Activated naive CD4-positive, alpha-beta T cell treated with anti-CD3 and anti-CD28 coated beads for 36 hours (primary cell): Measurements from ENCODE around the gene UBN1. TPM values are rescaled to one million over a fixed set of nuclear protein-coding genes. Genes with fewer than 3 reads are reported as not detected.

Experiments used
- CTCF ChIA-PET: fragments of 350-600 bp; sonication (Branson Sonifier 250); formaldehyde crosslinking; loops from one replicate; lab custom pipeline; 2021; ENCODE audit warnings: antibody characterized with exemption; lab: Charles Lee
- DNase-seq: peaks from one replicate; pipeline ENCODE4 v3.0.0-alpha.2; 2020
- H3K27ac Mint-ChIP-seq: one replicate; pipeline ENCODE4 v1.8.0; 2021; ENCODE audit warnings: mild to moderate bottlenecking, mixed read lengths
- H3K27me3 Mint-ChIP-seq: one replicate; pipeline ENCODE4 v1.8.0; 2021; ENCODE audit warnings: low read depth, mixed read lengths
- H3K36me3 Mint-ChIP-seq: one replicate; pipeline ENCODE4 v1.8.0; 2021; ENCODE audit warnings: low read depth, mixed read lengths
- H3K4me1 Mint-ChIP-seq: one replicate; pipeline ENCODE4 v1.8.0; 2021; ENCODE audit warnings: low read depth, mixed read lengths
- H3K4me3 Mint-ChIP-seq: one replicate; pipeline ENCODE4 v1.8.0; 2021; ENCODE audit warnings: mild to moderate bottlenecking, moderate library complexity, mixed read lengths
- H3K9me3 Mint-ChIP-seq: one replicate; pipeline ENCODE4 v1.8.0; 2021; ENCODE audit warnings: mixed read lengths
- intact Hi-C: fragments of 100-400 bp; cut with micrococcal nuclease; formaldehyde crosslinking; loops from one replicate; pipeline ENCODE4 v1.15.1; 2023
- total RNA-seq, 2 experiments: library from RNA; stranded (reverse); gene quantifications; one replicate each; pipeline ENCODE4 v1.2.3, GENCODE V29; 2021

UBN1 gene
- total RNA-seq, 2 experiments from 2014 or later, result 26.7 to 28.1 TPM

DNA sequence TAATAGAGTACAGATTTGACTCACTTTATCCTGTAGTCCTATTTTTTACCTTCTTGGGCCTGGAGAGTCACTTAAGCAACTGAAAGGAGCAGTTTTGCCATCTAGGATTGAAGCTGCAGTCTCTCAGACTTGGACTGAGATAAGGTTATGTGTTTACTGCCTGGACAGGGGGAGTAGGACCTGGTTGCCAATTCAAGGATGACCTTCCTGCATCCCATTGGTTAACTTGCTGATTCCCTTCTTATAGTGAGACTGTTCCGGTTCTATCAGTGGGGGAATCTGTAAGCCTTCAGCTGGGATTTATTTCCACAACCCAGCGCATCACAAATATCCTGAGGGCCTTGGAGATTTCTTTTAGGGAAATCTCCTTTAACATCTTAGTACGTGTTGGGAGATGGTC, 2.9 kb downstream of the UBN1 start:
- H3K27me3 Mint-ChIP-seq, result no peaks in the 10 kb centered on the region
- intact Hi-C loops, result no loop called here
- H3K4me3 Mint-ChIP-seq, result no peak overlapping the region
- H3K27ac Mint-ChIP-seq, result no peak overlapping the region
- H3K36me3 Mint-ChIP-seq, result peaks cover 18% of the 10 kb centered on the region
- DNase-seq, result no peak
- H3K9me3 Mint-ChIP-seq, result no peaks in the 10 kb centered on the region
- CTCF ChIA-PET, result no interaction called here
- peaks cover 51% of the 10 kb centered on the region for H3K4me1 Mint-ChIP-seq

DNA sequence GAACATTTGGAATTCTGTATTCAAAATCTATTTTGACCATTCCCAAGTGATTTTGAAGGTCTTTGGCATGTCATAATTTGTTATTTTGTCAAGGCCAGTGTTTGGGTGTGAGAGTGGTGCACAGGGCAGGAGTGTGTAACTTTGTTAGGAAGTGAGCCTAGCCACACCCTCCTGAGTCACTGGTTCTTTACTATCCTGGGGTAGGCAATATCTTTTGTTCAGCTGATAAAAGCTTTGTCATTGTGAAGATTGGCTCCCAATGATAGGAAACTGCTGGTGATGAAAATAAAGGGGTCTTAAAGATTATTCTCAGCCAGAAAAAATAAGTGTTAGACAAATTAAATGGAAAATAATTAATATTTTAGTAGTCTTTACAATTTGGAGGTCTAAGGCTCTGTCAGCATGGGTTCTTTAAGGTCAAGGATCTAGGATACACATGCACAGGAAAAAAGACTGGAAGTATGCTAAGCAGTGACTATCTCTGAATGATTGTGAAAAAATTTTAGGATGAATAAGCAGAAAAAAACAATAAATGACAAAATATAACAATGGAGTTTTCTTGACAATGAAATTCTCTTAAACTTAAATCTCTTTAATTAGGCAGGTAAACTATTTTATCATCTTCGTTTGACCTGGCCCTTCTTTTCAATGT, 5.1 kb downstream of the UBN1 start:
- no peak for DNase-seq
- H3K9me3 Mint-ChIP-seq, result no peaks in the 10 kb centered on the region
- peaks cover 14% of the 10 kb centered on the region for H3K36me3 Mint-ChIP-seq
- CTCF ChIA-PET, result no interaction called here
- H3K4me3 Mint-ChIP-seq, result no peak overlapping the region
- no peaks in the 10 kb centered on the region for H3K27me3 Mint-ChIP-seq
- H3K4me1 Mint-ChIP-seq, result peaks cover 38% of the 10 kb centered on the region
- intact Hi-C loops, result no loop called here
- H3K27ac Mint-ChIP-seq, result no peak overlapping the region

DNA sequence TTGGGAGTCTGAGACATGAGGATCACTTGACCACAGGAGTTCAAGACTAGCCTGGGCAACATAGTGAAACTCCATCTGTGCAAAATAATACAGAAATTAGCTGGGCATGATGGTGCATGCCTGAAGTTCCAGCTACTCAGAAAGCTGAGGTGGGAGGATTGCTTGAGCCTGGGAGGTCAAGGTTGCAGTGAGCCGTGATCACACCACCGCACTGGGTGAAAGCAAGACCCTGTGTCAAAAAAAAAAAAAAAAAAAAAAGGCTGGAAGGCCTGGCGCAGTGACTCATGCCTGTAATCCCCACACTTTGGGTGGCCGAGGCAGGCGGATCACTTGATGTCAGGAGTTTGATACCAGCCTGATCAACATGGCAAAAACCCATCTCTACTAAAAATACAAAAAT, 8.1 kb downstream of the UBN1 start:
- CTCF ChIA-PET, result no interaction called here

DNA sequence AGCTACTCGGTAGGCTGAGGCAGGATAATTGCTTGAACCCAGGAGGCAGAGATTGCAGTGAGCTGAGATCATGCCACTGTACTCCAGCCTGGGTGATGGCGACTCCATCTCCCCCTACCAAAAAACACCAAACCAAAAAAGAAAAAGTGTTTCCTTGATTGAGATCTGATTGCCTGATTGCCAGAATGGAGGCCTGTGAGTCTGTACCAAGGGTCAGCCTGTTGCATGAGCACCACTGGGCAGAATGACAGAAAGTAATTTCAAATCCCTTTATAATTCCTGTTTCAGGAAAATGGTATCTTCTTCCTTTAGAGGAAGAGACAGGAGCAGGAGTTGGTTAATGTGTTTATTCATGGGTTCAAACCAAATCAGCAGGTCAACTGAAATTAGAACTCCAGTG, 8.5 kb downstream of the UBN1 start:
- Mint-ChIP-seq H3K27ac (no peak overlapping the region), H3K9me3 (no peaks in the 10 kb centered on the region), H3K4me3 (no peak overlapping the region), H3K27me3 (no peaks in the 10 kb centered on the region), H3K36me3 (peaks cover 33% of the 10 kb centered on the region), H3K4me1 (peaks cover 11% of the 10 kb centered on the region)
- CTCF ChIA-PET, result no interaction called here
- DNase-seq, result no peak
- intact Hi-C loops, result no loop called here

More for the DNA sequence above, 8.1 kb downstream of the UBN1 start:
- no peak for DNase-seq
- H3K4me3 Mint-ChIP-seq, result no peak overlapping the region
- intact Hi-C loops, result no loop called here
- no peaks in the 10 kb centered on the region for H3K27me3 Mint-ChIP-seq
- H3K4me1 Mint-ChIP-seq, result peaks cover 14% of the 10 kb centered on the region
- H3K36me3 Mint-ChIP-seq, result peaks cover 31% of the 10 kb centered on the region
- H3K27ac Mint-ChIP-seq, result no peak overlapping the region
- H3K9me3 Mint-ChIP-seq, result no peaks in the 10 kb centered on the region

DNA sequence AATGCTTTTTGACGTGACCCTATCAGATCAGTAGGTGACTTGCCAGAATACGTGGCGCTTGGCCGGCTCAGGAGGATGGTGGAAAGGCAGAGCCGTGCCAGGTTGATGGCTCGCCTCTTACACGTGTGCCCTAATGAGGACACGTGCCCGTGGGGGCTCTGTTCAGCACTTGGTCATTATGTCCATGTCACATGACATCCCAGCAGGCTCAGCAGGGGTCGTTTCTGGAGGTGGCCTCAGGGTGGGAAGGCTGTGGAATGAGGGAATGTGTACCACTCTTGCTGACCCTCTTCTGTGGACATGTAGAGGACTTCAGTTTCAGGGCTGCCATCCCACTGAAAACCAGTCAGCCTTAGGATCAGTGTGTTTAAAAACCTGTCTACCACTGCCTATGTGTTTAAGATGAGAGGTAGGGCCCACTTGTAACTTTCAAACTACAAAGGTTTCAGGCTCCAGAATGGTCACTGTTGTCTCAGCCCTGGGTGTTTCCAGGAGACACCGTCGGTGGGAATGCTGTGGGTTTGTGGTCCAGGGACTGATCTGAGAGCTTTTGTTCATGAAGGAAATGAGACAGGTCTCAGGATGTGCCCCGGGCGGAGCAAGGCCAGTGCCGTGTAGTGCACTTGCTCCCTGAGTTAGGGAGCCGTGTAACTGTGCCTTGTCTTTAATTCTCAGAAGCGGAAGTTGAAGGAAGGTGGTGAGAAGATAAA, 12.1 kb downstream of the UBN1 start:
- H3K4me1 Mint-ChIP-seq, result peaks cover 9% of the 10 kb centered on the region
- H3K9me3 Mint-ChIP-seq, result no peaks in the 10 kb centered on the region
- CTCF ChIA-PET, result no interaction called here
- H3K27me3 Mint-ChIP-seq, result no peaks in the 10 kb centered on the region
- no peak overlapping the region for H3K27ac Mint-ChIP-seq
- no peak overlapping the region for H3K4me3 Mint-ChIP-seq
- intact Hi-C loops, result no loop called here
- no peak for DNase-seq
- peaks cover 28% of the 10 kb centered on the region for H3K36me3 Mint-ChIP-seq

DNA sequence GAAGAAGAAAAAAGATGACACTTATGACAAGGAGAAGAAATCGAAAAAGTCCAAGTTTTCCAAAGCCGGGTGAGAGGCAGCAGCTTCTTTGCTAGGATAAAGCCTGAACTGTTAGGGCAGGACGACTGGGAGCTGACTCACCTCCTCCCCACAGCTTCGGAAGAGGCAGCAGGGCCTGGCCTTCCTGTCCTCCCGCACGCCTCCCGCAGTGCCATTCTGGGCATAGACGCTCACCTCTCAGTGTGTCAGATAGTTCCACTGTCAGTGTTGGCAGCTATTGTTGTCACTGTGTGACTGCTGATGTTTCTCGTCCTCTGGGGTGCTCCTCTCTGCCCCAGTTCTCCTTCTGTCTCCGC, 12.6 kb downstream of the UBN1 start:
- no peak overlapping the region for H3K27ac Mint-ChIP-seq
- H3K9me3 Mint-ChIP-seq, result no peaks in the 10 kb centered on the region
- intact Hi-C loops, result no loop called here
- H3K36me3 Mint-ChIP-seq, result peaks cover 28% of the 10 kb centered on the region
- peaks cover 9% of the 10 kb centered on the region for H3K4me1 Mint-ChIP-seq
- DNase-seq, result no peak
- H3K4me3 Mint-ChIP-seq, result no peak overlapping the region
- no peaks in the 10 kb centered on the region for H3K27me3 Mint-ChIP-seq
- CTCF ChIA-PET, result no interaction called here

DNA sequence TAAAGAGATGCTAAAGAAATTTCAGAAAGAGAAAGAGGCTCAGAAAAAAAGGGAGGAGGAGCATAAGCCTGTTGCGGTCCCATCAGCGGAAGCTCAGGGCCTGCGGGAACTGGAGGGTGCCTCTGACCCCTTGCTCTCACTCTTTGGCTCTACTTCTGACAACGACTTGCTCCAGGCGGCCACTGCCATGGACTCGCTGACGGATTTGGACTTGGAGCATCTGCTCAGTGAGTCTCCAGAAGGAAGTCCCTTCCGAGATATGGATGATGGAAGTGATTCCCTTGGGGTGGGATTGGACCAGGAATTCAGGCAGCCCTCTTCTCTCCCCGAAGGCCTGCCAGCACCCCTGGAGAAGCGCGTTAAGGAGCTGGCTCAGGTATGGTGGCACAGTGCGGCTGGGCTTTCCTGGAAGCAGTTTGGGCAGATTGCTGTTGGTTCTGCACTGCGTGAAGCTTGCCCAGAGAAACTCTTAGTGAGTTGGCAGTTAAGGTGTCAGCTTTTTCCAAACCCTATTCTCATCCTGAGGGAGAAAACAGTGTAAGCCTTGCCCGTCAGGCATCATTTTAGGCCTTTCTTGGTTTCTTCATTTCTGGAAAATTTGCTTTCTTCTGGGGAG, 13.6 kb downstream of the UBN1 start:
- peaks cover 9% of the 10 kb centered on the region for H3K4me1 Mint-ChIP-seq
- H3K27ac Mint-ChIP-seq, result no peak overlapping the region
- DNase-seq, result no peak
- H3K9me3 Mint-ChIP-seq, result no peaks in the 10 kb centered on the region
- H3K4me3 Mint-ChIP-seq, result no peak overlapping the region
- H3K27me3 Mint-ChIP-seq, result no peaks in the 10 kb centered on the region
- peaks cover 26% of the 10 kb centered on the region for H3K36me3 Mint-ChIP-seq
- intact Hi-C loops, result no loop called here
- CTCF ChIA-PET, result no interaction called here

DNA sequence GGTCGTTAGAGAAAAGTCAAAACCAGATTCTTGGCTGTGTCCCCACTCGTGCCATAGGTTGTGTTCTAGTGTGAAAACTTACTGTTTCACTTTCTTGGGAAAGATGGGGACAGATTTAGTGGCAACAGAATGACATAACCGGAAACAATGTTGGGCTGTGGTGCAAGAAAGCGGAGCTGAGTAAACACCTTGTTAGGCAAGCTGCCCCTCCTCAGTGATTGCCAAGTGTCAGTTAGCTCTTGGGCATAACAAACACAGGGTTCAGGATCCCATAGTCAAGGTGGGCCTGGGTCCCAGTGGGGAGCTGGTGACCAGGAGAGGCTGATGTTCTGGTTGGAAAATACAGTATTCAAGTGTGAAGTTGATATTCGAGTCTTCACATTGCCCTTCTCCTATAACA, 15.4 kb downstream of the UBN1 start:
- no peak overlapping the region for H3K27ac Mint-ChIP-seq
- H3K4me1 Mint-ChIP-seq, result peaks cover 11% of the 10 kb centered on the region
- H3K27me3 Mint-ChIP-seq, result no peaks in the 10 kb centered on the region
- no peak overlapping the region for H3K4me3 Mint-ChIP-seq
- no peak for DNase-seq
- intact Hi-C loops, result no loop called here
- H3K36me3 Mint-ChIP-seq, result peaks cover 21% of the 10 kb centered on the region
- H3K9me3 Mint-ChIP-seq, result no peaks in the 10 kb centered on the region
- CTCF ChIA-PET, result interaction anchor here (0.5 kb wide), 1 partner anchor 603 kb away, joined by 3 read pairs; no protein-coding TSS in a partner anchor

DNA sequence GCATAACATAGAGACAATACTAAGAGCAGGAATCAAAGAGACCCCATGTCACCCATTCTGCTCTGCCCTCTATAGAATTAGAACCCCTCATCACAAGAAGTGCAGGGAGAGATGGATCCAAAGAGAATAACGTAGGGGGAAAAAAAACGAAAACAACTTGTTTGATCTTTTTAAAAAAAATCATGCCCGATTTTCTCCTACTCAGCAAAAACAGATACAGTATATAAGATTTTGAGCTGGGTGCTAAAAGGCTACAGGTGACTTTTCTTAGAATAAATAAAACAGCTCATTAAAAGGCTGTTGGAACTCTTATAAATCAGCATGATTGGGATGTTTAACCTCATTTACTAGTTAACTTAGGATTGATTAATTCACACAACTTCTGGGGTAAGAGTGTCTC, 17.4 kb downstream of the UBN1 start:
- CTCF ChIA-PET, result no interaction called here
- intact Hi-C loops, result no loop called here
- Mint-ChIP-seq H3K9me3 (no peaks in the 10 kb centered on the region), H3K27ac (no peak overlapping the region), H3K4me3 (no peak overlapping the region), H3K4me1 (peaks cover 11% of the 10 kb centered on the region), H3K36me3 (peaks cover 7% of the 10 kb centered on the region), H3K27me3 (no peaks in the 10 kb centered on the region)
- no peak for DNase-seq

DNA sequence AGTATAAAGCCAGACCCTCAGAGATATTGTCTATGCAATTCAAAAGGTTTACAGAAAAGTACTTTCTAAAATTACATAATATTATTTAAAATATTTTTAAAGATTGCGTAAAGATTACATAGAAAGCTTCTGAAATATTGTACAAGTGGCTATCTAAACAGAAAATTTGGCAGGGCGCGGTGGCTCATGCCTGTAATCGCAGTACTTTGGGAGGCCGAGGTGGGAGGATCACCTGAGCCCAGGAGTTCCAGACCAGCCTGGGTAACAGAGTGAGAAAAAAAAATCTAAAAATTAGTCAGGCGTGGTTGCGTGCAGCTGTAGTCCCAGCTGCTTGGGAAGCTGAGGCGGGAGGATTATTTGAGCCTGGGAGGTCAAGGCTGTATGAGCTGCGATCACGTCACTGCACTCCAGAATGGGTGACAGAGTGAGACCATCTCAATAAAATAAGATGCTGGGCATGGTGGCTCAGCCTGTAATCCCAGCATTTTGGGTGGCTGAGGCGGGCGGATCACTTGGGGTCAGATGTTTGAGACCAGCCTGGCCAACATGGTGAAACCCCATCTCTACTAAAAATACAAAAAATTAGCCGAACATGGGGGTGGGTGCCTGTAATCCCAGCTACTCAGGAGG, 18.1 kb downstream of the UBN1 start:
- no peaks in the 10 kb centered on the region for H3K9me3 Mint-ChIP-seq
- no peak overlapping the region for H3K4me3 Mint-ChIP-seq
- H3K27ac Mint-ChIP-seq, result no peak overlapping the region
- H3K4me1 Mint-ChIP-seq, result peaks cover 11% of the 10 kb centered on the region
- no peaks in the 10 kb centered on the region for H3K27me3 Mint-ChIP-seq
- peaks cover 3% of the 10 kb centered on the region for H3K36me3 Mint-ChIP-seq
- DNase-seq, result no peak
- CTCF ChIA-PET, result no interaction called here
- intact Hi-C loops, result no loop called here

DNA sequence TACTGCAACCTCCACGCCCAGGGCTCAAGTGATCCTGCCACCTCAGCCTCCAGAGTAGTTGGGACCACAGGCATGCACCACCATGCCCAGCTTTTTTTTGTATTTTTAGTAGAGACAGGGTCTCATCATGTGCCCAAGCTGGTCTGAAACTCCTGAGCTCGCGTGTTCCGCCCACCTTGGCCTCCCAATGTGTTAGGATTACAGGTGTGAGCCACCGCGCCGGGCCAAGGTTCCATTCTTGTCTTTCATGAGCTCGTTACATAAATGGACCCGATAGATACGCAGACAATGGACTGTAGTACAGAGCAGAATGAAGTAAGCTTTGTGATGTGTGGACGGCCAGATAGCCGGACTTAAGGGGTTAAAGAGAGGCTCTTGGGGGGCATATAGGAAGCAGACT, 19.3 kb downstream of the UBN1 start:
- H3K36me3 Mint-ChIP-seq, result peaks cover 8% of the 10 kb centered on the region
- CTCF ChIA-PET, result interaction anchor here (0.8 kb wide), 1 partner anchor 22 kb away, joined by 3 read pairs; no protein-coding TSS in a partner anchor
- H3K4me1 Mint-ChIP-seq, result peaks cover 11% of the 10 kb centered on the region
- intact Hi-C loops, result no loop called here
- H3K27me3 Mint-ChIP-seq, result no peaks in the 10 kb centered on the region
- H3K27ac Mint-ChIP-seq, result no peak overlapping the region
- no peaks in the 10 kb centered on the region for H3K9me3 Mint-ChIP-seq
- DNase-seq, result no peak
- no peak overlapping the region for H3K4me3 Mint-ChIP-seq

DNA sequence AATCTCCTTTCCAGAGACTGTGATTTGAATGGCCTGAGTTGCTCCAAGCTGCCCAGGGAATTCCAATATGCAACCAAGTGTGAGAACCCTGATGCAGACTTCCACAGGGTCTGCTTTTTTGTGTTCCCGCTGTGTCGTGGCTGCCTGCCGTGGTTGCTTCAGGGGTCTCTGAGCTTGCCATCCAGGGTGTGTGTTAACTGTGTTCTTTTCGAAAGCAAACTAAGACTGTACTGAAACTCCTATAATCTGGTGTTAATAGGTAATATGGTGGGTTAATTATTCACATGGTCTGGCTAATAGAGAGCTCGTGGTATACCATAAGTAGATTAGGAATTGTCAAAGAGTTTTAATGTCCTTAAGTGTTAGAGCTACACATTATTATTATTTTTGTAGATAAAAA, 20.7 kb downstream of the UBN1 start:
- Mint-ChIP-seq H3K4me1 (peaks cover 6% of the 10 kb centered on the region), H3K4me3 (no peak overlapping the region), H3K36me3 (peaks cover 16% of the 10 kb centered on the region), H3K27ac (no peak overlapping the region), H3K27me3 (no peaks in the 10 kb centered on the region), H3K9me3 (no peaks in the 10 kb centered on the region)
- DNase-seq, result no peak
- intact Hi-C loops, result no loop called here
- CTCF ChIA-PET, result no interaction called here
